GM19372 (cell line): ENCODE data around the gene SAMD4A.
A peak's percentile ranks its signal among the peaks of the same experiment; 100 is the strongest.

Experiments used
- ATAC-seq: cut with Tn5 transposase; IDR thresholded peaks from one replicate; pipeline ENCODE4 v1.9.1; 2021; ENCODE audit warnings: mild to moderate bottlenecking, low read depth, moderate library complexity; ENCODE audit not compliant: unreplicated experiment

Gene SAMD4A

DNA sequence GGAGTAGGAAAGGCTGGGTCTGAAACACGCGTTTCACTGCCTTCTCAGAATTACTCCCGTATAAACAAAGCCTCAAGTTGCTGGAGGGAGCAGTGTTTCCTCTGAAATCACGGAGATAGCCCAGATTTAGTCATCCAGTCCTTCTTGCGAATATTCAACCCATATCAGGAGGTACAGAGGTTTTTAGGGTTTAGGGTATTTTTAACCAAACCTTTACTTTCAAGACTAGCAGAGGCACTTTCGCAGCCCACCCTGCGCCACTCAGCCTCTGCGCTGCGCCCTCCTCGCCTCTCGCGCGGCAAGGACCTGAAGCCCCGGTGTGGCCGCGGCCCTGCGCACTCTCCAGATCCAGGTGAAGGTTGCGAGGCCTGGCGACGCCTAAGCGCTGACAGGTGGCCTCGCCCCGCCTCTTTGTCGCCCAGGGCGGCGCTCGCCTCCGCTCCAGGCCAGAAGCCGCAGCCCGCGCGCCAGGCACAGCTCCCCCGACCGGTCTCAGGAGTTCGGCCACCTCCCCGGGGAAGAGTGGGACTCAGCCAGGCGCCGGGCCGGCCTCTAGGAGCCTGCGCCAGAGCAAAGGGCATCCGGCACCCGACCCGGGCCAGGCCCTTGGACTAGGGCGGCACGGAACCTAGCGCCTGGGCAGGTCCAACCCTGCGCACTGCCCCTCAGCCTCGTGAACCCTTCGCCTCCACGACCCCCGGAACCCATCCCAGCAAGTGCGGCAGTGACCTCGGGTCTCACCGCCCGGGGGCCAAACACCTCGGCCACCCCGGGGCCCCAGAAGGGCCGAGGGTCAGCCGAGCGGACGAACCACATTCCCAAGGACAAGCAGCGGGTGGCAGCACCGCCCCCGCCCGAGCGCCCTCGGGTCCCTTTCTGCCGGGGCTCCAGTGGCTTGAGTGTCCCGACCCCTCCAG is 1.8 kb upstream of the SAMD4A start:
- ATAC-seq: peak; percentile 41

DNA sequence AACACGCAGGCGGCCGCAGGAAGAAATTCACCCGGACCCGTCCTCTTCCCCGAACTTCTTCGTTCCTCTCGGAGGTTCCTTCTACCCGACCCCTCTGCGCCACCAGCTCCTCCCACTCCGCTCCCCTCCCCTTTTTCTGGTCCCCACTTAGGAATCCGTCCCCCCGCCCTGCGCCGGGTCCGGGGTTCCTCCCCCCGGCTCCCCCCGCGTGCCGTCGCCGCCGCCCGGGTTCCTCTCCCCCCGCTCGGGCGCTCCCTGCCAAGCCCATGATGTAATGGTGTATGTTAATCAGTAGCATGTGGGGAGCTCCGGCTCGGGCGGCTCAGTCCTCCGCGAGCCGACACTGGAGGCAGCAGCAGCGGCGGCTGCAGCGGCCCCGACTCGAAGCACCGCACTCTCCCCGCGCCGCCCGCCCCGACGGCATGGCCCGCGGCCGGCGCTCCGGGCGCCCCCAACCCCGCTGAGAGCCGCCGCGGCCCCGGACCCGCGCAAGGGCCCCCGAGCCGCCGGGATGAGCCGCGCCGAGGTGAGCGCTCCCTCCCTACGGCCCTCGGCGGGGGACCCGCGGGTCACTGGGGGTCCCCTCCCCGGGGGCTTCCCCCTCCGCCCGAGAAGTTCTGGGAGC is 1.0 kb upstream of the SAMD4A start:
- peak; percentile 55 for ATAC-seq

DNA sequence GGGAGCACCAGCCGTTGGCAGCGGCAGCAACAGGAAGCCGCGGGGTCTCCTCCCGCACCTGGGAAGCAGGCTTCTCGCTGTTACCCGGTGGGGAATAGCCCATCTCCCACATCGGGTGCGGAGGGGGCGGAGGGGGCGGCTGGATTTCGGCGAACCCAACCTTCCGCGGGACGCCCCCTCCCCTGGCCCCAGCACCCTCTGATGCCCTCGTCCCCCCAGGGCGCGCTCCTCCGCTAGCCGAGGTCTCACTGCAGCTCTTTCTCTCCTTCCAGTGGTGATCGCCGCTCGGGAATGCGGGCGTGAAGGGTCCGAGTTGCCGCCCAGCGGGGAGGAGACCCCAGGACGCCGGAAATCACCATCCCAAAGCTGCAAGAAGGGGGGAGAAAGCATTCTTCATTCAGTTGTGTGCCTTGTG is 303 bp downstream of the SAMD4A start:
- ATAC-seq: no peak

DNA sequence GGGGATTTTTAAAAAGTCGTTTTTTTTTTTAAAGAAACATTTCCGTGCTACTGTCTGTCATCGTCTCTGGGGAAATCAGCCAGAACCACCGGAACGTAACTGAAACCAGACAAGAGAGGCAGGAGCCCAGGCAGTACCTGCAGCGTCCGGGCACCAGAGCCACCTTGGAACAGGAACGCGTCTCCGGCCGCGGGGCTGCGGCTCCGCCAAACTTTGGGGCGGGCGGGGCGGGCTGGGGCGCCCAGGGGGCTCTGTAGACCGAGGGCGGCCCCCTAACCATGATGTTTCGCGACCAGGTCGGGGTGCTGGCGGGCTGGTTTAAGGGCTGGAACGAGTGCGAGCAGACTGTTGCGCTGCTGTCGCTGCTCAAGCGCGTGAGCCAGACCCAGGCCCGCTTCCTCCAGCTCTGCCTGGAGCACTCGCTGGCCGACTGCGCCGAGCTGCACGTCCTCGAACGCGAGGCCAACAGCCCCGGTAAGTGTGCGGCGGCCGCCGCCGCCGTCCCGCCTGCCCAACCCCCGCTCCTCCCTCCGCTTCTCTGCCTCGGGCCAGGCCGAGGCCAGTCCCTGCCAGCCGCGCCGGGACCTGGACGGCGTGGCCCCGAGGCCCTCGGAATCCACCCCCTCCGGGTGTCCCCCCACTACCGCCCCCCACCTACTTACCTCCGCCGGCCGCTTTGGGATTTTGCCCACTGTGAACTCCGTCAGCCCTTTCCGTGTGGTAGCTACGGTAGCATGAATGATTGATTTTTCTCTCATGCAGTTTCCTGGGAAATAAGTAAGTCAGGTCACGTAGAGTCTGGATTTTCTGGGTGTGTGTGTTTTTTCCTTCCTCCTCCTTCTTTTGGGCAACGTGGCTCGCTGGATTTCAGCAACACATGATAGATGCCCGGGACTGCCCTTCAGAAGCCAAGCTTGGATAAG is 972 bp downstream of the SAMD4A start:
- no peak for ATAC-seq

DNA sequence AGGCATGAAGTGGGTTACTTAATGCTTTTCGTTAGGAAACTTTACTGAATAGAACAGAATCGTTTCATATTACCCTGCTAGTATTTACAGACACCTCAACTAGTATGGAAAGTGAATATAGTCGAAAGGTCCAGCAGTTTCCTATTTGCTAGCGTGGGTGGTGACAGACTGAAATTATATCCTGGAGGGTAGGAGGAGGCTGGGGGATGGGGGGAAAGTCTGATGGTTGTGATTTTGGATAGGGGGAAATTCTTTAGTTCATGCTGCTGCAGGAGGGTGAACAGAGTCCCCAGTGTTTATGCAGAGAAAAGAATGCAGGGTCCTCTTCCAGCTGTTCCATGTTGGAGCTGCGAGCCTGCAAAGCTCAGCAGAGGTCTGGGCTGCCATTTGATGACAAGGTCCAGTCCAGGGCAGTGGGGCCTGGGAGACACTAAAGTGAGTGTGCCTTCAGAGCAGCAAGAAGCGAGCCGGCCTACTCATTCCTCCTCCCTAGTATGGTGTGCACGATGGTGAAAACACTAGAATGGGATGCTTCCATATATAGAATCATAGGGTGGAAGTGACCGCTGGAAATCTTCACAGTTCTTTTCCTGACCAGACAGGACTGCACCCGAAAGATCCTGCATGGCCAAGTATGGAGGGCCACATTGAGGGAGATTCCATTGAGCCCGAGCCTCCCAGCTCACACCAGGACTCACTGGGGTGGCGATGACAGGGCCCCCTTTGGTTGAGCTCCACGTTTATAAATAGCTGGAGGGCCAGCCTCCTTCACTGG is 2.1 kb downstream of the SAMD4A start:
- ATAC-seq: no peak

DNA sequence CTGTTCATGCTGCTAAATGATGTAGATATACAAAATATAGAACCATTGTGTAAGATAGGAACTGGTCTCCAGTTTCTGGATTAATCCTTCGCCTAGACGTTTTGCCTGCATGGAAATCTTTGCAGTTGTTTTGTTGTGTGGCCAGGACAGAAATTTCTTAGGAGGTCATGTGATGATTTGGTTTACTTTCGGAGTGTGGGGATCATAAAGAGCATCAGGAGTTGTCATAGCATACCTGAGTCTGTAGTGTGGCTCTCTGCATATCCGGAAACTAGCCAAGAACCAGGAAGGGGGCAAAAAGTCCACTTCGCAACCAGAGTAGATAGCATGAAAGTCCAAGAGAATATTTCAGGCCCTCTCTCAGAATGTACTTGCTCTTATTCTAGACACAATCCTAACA is 3.1 kb downstream of the SAMD4A start:
- no peak for ATAC-seq

DNA sequence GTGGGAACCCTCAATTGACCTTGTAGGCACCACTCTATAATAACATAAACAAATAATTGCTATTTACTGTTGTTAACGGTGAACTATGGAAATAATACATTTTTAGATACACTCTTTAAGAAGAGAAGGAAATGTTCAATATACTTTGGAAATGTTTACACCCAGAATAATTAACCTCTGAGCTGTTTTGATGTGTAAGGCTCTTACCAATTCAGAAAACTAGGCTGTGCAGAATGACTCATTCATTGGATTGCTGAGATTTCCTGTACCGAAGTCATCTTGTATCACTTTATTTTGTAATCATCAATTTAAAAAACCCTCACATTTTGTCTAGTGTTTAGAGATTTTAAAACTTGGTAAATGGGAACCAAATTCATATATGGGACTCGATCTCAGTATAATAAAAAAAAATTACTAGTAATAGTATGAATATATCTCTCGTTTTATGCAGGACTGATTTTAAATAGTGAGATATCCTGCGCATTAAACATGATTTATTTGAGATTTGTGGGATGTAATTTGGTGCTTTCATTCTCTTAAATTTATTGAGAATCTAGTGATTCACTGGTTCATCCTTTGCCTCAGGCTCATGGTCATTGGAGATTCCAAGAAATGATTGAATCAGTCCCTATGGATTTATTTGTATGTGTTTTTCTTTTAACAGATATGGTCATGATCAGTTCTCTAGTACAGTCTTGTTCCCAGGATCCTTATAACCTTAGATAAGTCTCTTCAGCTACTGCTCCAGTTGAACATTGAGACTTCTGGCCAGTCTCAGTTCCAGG is 3.9 kb downstream of the SAMD4A start:
- no peak for ATAC-seq

DNA sequence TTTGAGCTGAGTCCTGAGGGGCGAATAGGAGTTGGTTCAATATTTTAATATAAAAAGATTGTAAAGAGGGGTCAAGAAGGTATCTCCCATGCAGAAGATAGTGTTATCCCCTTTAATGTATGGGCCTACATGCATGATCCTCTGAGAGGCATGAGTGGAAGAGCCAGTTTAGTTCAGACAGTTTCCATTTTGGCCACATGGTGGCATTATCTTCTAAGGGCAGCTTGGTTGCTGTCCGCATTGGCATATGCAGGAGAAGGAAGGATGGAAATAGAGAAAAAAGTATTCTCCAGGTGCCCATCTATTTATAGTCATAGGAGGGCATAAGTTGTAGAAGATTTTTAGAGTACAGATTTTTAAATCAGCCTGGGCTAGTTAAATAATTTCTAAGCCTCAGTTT is 5.4 kb downstream of the SAMD4A start:
- no peak for ATAC-seq

DNA sequence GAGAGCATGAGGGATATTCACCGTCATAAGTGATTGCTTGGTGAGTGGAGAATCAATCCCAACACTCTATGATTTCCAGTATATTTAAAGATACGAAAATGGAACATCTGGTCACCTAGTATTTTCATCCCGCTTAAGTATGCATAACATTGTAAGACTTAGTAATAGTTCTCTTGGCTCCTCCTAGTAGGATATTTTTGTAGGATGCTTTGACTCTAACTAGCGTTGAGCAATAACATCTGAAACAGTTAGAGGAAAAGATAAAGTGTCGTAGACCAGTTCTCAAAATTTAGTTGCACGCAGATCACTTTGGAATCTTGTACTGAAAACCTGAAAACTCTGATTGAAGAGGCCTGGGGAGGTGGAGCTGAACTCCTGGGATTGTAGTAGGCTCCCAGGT is 7.6 kb downstream of the SAMD4A start:
- ATAC-seq: no peak

DNA sequence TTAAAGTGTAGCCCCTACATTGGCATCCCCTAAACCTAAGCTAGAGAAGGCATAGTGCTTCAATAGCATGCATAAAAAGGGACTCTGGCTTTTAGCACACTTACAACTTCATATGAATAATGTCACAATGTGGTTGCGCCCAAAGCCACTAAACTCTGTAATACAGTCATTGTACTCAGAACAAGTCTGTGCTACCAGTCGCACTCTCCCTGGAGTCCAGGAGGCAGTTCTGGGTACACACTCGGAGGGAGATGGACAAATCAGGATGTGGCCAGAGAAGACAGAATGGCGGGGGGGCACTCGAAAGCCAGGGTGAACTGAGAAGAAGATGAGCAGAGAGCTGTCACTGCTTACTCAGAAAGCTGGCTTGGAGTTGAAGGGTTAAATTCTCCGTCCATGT is 10.6 kb downstream of the SAMD4A start:
- no peak for ATAC-seq

DNA sequence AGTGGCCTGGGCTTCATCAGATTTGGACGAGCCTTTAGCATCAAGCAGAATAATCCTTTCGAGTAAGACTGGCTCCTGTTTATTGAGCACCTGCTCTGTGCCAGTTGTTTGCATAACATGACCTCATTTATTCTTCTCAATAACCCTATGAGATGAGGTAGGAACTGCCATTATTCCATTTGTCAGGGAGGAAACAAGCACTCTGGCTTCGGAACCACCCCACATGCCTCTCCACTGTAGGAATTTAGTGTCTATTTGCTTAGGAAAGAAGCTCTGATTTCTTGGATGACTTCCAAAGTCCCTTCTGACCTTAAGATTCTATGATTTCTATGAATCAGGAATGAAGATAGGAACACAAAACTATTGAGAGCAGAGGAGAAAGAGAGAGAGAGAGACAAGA is 11.0 kb downstream of the SAMD4A start:
- ATAC-seq: no peak

DNA sequence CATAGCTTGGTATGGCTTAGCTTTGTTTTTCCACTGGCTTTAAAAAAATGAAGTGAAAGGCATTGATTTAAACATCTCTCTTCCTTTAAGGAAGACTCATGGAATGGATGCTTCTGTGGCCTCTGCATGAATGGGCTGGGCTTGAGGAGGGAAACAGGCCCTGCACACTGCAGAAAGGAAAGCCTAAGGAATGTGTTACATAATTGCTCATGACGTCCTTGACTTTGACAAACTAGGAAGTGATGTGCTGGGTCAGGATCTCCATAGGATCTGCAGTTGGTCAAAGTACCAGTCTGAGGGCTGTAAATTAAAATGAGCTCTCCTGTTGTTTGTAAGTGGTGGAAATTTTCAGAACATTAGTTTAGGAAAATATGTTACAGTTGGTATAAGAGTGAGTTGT is 12.7 kb downstream of the SAMD4A start:
- ATAC-seq: no peak

DNA sequence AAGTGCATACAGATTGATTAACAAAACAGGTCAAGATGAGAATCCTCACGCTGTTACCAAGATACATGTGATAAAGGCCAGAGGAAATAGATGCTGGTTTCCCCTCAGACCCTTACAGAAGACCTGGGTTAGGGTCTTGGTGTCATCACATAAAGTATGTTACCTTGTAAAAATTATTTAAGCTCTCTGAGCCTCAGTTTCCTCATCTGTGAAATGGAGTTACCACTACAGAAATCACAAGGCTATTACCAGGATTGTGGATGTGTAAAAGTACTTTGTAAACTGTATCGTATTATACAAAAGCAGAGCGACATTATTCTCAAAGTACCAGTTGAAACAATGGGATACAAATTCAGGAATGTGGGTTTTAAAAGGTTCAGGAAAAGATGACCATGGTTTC is 14.0 kb downstream of the SAMD4A start:
- no peak for ATAC-seq

DNA sequence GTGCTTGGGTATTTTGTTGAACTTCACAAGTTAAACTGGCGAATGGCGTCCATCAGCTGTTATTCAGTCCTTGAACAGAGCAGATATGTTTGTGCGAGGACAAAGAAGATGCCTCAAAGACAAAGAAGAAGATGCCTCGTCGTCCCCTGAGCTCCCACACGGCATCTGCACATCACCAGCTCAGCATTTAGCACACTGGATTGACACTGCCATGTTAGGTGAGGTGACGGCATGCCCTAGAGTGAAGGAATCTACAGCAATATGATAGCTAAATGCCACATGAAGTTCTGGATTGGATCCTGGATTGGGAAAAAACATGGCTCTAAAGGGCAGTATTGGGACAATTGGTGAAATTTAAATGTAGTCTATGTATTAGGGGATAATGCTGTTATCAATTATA is 15.4 kb downstream of the SAMD4A start:
- ATAC-seq: no peak

DNA sequence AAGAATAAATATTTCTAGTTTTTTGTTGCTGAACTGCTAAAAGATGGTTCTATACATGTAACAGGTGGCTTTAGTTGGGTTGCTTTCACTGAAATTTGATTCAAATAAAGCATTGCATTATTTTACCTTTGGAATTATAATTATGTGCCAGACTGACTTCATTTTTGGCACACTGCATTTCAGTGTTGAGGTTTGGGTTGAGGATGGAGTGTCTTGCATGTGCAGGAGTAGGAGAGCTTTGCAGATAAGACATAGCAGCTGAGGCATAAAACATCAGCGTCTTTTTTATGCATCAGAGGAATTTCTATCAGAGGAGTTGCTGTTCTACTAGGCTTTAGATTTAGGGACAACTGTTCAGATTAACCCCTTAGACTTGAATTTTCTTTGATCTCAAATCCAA is 17.2 kb downstream of the SAMD4A start:
- ATAC-seq: no peak

DNA sequence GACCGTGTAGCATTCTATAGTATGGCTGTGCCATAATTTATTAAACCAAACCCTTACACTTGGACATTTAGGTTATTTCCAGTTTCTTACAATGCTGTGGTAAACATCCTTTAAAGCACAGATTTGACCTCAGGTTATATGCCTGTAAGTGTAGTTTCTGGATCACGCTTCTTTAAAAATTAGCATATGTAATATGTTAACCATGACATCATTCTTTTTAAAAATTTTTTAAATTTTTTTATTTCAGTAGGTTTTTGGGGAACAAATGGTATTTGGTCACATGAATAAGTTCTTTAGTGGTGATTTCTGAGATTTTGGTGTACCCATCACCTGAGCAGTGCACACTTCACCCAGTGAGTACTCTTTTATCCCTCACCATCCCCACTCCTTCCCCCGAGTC is 18.3 kb downstream of the SAMD4A start:
- ATAC-seq: no peak

DNA sequence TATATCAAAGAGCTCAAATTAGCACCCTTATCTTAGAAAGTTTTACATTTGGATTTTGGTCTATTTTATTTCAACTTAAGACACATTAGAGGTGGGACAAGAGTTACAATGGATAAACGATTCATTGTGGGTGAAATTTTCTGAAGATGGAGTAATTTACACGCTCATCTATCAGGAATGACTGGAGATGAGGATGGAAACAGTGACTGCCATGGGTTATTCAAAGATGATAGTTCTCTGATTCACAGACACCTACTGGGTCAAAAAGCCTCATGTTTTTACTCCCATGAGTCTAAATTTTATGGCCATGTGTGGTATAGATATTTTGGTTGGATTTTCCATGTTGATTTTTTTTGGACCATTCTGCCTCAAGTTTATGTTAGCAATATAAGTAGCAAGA is 22.1 kb downstream of the SAMD4A start:
- ATAC-seq: no peak

DNA sequence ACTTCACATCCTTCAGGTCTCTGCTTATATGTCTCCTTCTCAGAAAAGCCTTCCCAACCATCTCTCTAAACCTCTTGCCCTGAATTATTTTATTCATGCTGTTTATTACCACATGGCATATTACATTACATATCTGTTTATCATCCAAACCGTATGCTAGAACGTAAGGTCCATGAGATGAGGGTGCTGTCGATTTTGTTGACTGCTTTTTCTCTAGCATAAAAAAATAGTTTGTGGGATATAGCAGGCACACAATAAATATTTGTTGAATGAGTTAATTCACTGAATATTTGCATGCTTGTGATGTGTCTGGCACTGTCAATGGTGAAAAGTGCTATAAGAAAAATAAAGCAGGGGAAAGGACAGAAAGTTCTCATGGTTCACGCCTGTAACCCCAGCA is 22.9 kb downstream of the SAMD4A start:
- no peak for ATAC-seq

DNA sequence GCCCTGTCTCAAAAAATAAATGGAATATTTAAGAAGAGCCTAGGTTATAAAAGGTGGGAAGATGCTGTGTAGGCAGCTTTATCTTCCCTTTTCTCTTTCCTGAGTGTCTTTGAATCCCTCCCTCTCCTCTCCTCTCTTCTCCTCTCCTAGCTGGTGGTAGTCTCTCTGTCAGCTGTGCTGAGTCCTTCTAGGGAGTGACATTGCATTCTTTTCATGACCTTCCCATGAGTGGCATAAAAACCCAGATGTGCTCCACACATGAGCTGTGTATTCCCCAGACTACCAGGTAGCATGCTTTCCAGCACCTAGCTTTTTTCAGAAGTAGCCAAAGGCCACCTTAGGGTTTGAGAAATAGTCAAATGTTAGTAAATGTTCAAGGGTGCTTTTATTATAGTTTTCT is 23.6 kb downstream of the SAMD4A start:
- ATAC-seq: no peak

DNA sequence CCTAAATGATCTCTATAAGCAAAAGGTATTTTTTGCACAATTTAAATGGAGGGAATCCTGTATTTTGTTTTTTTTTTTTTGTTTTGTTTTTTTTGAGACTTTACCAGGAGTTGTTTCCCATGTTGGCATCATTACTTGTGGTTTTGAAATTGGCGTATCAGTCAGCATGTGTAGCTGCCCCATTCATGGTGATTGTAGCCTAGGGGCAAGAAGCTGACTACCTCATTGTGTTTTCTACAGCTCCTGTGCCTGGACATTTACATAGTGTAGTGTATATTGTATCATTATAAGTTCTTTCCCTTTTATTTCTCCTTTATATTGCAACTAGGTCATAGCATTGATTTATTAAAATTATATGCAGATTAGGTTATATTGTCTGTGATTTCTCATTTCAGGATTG is 24.5 kb downstream of the SAMD4A start:
- ATAC-seq: no peak
